Peyer's patch (tissue), 4 donors: ENCODE data around the gene PCMT1. TPM values are rescaled to one million over a fixed set of nuclear protein-coding genes. Genes with fewer than 3 reads are reported as not detected.

Experiments used
- DNase-seq, 3 donors: peaks; one replicate each; pipeline ENCODE4 v3.0.0-alpha.2; 2017 to 2019
- H3K27ac ChIP-seq, 4 donors: fragments of 200-600 bp; sonication (generic); one replicate each; pipeline ENCODE4 v1.5.1; 2016 to 2019
- H3K27me3 ChIP-seq, 2 donors: fragments of 200-600 bp; sonication (generic); one replicate each; pipeline ENCODE4 v1.5.1; 2019
- H3K36me3 ChIP-seq, 3 donors: fragments of 200-600 bp; sonication (generic); one replicate each; pipeline ENCODE4 v1.5.1; 2016 to 2019
- H3K4me1 ChIP-seq, 4 donors: fragments of 200-600 bp; sonication (generic); one replicate each; pipeline ENCODE4 v1.5.1; 2016 to 2019
- H3K4me3 ChIP-seq, 4 donors: fragments of 200-600 bp; sonication (generic); 1 replicate in 3 of 4; 2 replicates in 1 of 4; pipeline ENCODE4 v1.5.1; 2016 to 2019; ENCODE audit warnings: mild to moderate bottlenecking in 1 of 4
- H3K9me3 ChIP-seq, 4 donors: fragments of 200-600 bp; sonication (generic); one replicate each; pipeline ENCODE4 v1.5.1; 2016 to 2019; ENCODE audit warnings: mild to moderate bottlenecking in 1 of 4
- POLR2A ChIP-seq, 2 donors: fragments of 450-650 bp; IDR thresholded peaks; one replicate each; pipeline ENCODE4 v1.5.1; 2017; ENCODE audit warnings: antibody characterized with exemption in 2 of 2, mild to moderate bottlenecking in 2 of 2, moderate library complexity in 2 of 2
- total RNA-seq, 4 donors: library from RNA; depleted of rRNA; stranded (reverse); fragments of >200 nt; gene quantifications; one replicate each; pipeline ENCODE4 v1.1.0, GENCODE V29; 2016
- TF ChIP-seq, protein P1 (sequence below), 6 experiments: fragments of 450-650 bp in 4 of 6; fragments of 200-600 bp in 2 of 6; sonication (generic) in 1 of 6; IDR thresholded peaks; one replicate each; pipeline ENCODE4 v1.5.1; 2017 to 2019; ENCODE audit warnings: antibody characterized with exemption in 6 of 6, mild to moderate bottlenecking in 3 of 6, moderate library complexity in 1 of 6

The PCMT1 gene
- total RNA-seq, 4 donors from 2014 or later: 39.4 to 52.0 (median 44.9) TPM

DNA sequence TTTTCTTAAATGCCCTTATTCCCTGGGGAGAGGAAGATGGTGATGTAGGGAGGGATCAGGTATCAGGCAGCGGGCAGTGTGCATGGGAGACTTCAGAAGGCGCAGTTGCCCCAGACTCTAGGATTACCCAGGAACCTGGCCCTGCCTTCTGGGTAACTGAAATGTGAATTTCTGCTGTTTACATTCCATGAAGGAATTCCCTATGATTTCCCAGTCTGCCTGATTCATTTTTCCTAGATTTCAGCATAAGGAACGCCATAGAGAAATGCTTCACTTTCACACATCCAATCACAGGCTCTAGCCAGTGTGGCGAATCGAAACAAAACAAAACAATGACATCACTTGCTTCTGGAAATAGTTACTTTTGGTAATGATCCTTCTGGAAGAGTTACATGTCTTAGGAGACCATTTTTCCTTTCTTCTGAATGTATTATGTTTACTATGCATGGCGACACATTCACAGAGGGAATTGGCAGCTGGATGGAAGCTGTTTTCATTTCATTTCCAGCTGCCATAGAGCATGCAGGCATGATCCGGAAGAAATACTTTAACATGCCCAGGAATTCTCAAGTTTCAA lies 81.3 kb downstream of the PCMT1 start:
- no peaks in the 10 kb centered on the region for H3K36me3 ChIP-seq
- H3K4me3 ChIP-seq: no peak overlapping the region
- no peaks in the 10 kb centered on the region for H3K9me3 ChIP-seq
- TF ChIP-seq, protein P1, sequence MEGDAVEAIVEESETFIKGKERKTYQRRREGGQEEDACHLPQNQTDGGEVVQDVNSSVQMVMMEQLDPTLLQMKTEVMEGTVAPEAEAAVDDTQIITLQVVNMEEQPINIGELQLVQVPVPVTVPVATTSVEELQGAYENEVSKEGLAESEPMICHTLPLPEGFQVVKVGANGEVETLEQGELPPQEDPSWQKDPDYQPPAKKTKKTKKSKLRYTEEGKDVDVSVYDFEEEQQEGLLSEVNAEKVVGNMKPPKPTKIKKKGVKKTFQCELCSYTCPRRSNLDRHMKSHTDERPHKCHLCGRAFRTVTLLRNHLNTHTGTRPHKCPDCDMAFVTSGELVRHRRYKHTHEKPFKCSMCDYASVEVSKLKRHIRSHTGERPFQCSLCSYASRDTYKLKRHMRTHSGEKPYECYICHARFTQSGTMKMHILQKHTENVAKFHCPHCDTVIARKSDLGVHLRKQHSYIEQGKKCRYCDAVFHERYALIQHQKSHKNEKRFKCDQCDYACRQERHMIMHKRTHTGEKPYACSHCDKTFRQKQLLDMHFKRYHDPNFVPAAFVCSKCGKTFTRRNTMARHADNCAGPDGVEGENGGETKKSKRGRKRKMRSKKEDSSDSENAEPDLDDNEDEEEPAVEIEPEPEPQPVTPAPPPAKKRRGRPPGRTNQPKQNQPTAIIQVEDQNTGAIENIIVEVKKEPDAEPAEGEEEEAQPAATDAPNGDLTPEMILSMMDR (IDR thresholded peaks at IDR 0.05): no peak
- no peak for TF ChIP-seq POLR2A (IDR thresholded peaks at IDR 0.05)
- H3K4me1 ChIP-seq: no peaks in the 10 kb centered on the region
- H3K27me3 ChIP-seq: no peaks in the 10 kb centered on the region
- no peak overlapping the region for H3K27ac ChIP-seq
- DNase-seq: no peak

DNA sequence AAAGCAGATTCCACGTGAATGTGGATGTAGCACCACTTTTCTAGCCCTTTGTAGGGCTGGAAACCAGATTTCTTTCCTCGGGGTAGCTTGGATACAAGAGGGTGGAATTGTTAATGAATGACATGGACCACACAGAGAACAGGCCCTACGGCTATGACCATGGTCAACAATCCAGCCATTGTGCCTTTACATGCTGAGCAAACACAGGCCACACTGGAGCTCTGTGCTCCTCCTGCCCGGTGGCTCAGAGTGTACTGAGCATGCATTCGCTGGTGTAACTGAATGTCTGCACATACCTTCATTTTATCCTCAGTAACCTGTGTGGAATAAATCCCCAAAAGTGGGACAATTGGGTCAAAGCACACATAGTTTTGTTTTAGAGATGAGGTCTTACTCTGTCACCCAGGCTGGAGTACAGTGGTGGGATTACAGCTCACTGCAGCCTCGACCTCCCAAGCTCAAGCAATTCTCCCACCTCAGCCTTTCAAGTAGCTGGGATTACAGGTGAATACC lies 81.8 kb downstream of the PCMT1 start:
- no peak for TF ChIP-seq POLR2A (IDR thresholded peaks at IDR 0.05)
- TF ChIP-seq, protein P1 (IDR thresholded peaks at IDR 0.05): no peak
- Histone ChIP-seq H3K9me3 (no peaks in the 10 kb centered on the region), H3K27ac (no peak overlapping the region), H3K36me3 (no peaks in the 10 kb centered on the region), H3K4me1 (no peaks in the 10 kb centered on the region), H3K27me3 (no peaks in the 10 kb centered on the region), H3K4me3 (no peak overlapping the region)
- DNase-seq: no peak

DNA sequence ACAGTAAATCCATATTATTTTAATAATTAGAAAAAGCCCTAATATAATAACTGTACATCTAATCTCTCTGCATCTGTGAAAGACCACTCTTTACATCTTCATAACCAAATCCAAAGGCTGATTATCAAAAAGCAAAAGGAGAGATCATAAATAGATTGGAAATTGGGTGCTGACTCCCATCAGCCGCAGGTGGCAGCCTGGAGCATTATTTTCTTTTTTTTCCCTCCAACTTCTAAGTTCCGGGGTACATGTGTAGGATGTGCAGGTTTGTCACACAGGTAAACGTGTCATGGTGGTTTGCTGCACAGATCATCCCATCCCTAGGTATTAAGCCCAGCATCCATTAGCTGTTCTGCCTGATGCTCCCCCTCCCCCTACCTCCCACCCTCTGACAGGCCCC lies 84.1 kb downstream of the PCMT1 start:
- no peaks in the 10 kb centered on the region for H3K9me3 ChIP-seq
- no peak overlapping the region for H3K27ac ChIP-seq
- no peak for TF ChIP-seq POLR2A (IDR thresholded peaks at IDR 0.05)
- TF ChIP-seq, protein P1 (IDR thresholded peaks at IDR 0.05): no peak
- DNase-seq: no peak
- H3K4me1 ChIP-seq: no peaks in the 10 kb centered on the region
- no peaks in the 10 kb centered on the region for H3K36me3 ChIP-seq
- no peak overlapping the region for H3K4me3 ChIP-seq
- H3K27me3 ChIP-seq: no peaks in the 10 kb centered on the region

DNA sequence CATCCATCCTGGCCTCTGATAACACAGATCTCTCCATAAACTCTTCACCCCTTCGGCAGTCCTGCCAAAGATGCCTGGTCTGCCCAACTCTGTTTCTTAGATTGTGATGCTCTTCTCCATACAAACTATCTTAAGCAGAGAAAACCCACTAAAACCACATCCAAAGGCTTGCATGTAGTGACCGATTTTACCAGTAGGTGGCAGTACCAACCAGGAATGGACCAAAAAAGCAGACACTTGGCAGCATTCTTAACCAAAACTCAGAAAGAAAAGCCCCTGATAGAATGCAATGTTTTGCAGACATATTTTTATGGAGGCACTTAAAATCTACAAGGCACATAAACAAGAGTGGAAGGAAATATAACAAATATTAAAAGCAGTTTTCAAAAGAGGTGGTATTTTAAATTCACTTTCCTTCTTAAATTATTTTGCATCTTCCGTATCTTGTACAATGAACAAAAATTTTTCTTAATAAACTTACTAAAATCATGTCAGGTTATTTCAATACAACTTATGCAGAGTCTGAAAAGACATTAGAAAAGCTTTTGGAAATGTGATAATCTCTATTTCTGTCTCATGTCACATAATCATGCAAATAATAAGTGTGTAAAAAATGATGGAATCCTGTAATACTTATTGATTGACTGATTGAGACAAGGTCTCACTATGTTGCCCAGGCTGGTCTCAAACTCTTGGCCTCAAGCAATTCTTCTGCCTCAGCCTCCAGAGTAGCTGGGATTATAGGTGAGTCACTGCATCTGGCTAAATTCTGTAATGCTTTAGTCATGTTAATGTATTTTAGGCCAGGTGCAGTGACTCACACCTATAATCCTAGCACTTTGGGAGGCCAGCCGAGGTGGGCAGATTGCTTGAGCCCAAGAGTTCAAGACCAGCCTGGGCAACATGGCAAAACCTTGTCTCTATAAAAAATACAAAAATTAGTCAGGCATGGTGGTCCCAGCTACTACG lies 85.3 kb downstream of the PCMT1 start:
- no peaks in the 10 kb centered on the region for H3K9me3 ChIP-seq
- no peak overlapping the region for H3K27ac ChIP-seq
- no peaks in the 10 kb centered on the region for H3K27me3 ChIP-seq
- H3K4me1 ChIP-seq: no peaks in the 10 kb centered on the region
- TF ChIP-seq, protein P1 (IDR thresholded peaks at IDR 0.05): peak; percentile 88 to 95 (median 94)
- TF ChIP-seq POLR2A (IDR thresholded peaks at IDR 0.05): no peak
- no peak overlapping the region for H3K4me3 ChIP-seq
- peak in 2 of 3 donors; percentile 56 to 87 for DNase-seq
- no peaks in the 10 kb centered on the region for H3K36me3 ChIP-seq

DNA sequence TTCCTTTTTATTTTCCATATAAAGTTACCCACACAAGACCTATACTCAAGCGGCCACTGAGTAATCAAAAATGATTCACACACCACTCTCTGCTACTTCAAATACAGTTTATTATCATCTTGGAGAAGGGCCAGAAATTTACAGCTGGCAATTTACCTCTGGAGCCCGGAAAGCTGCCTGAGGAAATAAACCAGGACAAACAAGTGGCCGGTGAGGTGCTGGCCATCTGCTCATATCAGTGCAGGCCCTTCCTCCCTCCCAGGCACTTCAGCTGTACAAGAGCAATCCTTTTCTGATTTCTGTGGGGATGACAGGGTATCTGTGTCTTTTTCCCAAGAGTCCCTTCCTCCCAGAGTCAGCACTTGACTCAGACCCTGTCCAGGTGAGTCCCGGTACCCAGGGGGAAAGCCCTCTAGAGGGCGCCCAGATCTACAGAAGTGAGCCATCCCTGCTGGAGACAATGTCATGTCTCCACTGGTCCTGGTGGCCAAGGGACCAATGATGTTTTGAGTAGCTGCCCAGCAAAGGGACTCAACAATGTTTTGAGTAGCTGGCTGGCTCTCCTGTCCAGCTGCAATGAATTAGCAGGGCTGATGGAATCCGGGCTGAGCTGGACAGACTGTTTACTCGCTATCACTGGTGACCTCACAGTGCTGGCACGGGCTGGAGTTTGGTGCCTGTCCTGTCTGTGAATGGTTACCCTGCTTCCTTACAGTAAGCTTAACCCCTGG lies 91.0 kb downstream of the PCMT1 start:
- Histone ChIP-seq H3K36me3 (no peaks in the 10 kb centered on the region), H3K4me1 (peaks cover 0 to 8% (median 0%) of the 10 kb centered on the region in 4 donors), H3K27me3 (no peaks in the 10 kb centered on the region), H3K4me3 (no peak overlapping the region), H3K27ac (peak overlapping the region in 1 of 4 donors; percentile 7), H3K9me3 (no peaks in the 10 kb centered on the region)
- DNase-seq: peak; percentile 59 to 82 (median 73)
- TF ChIP-seq, protein P1 (IDR thresholded peaks at IDR 0.05): peak in 4 of 6 experiments; percentile 50 to 69 (median 54)
- TF ChIP-seq POLR2A (IDR thresholded peaks at IDR 0.05): no peak
